Measurements from ENCODE around the gene HBG1.

HBG1 gene

DNA sequence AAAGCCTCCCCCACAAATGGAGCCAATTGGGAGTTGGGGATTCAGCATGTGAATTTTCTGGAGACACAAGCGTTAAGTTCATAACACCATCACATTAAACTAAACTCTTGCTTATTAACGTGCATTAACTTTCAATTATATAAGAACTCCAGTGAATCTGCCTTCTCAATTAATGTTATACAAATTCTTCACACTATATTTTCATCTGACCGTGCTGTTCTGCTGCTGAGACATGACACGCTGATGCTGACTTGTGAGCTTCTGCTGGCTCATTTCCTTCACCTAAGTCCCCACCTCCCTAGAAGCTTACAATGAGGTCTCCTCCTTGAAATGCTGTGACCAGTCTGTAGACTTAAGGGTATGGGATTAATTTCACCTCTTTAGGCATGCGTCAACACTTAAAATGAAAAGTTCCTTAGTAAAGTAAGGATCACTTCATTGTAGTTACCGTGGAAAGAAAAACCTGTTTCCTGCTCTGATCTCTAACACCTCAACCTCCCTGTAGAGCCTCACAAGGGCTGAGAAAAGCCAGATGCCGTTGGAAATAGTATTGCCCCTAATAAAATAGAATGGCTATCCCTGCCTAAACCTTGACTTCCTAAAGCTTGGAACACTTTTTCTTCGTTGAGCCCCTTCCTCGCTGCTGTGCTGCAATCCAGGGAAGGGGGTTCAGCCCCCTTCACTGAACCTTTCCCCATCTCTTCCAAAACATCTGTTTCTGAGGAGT is 2.7 kb upstream of the HBG1 start:
- no peak for ATAC-seq
- TF ChIP-seq GLIS3 (CRISPR knock-in tag; IDR thresholded peaks at IDR 0.05) (no peak), CSDC2 (CRISPR knock-in tag; IDR thresholded peaks at IDR 0.05) (no peak), ZFP3 (CRISPR knock-in tag; IDR thresholded peaks at IDR 0.05) (no peak), ZNF70 (CRISPR knock-in tag; IDR thresholded peaks at IDR 0.05) (no peak), ZFP30 (CRISPR knock-in tag; IDR thresholded peaks at IDR 0.05) (no peak), PPARA (CRISPR knock-in tag; IDR thresholded peaks at IDR 0.05; ENCODE audit: borderline replicate concordance) (no peak), TCF4 (CRISPR knock-in tag; IDR thresholded peaks at IDR 0.05; ENCODE audit: borderline replicate concordance) (no peak)
- TF ChIP-seq, protein P1, sequence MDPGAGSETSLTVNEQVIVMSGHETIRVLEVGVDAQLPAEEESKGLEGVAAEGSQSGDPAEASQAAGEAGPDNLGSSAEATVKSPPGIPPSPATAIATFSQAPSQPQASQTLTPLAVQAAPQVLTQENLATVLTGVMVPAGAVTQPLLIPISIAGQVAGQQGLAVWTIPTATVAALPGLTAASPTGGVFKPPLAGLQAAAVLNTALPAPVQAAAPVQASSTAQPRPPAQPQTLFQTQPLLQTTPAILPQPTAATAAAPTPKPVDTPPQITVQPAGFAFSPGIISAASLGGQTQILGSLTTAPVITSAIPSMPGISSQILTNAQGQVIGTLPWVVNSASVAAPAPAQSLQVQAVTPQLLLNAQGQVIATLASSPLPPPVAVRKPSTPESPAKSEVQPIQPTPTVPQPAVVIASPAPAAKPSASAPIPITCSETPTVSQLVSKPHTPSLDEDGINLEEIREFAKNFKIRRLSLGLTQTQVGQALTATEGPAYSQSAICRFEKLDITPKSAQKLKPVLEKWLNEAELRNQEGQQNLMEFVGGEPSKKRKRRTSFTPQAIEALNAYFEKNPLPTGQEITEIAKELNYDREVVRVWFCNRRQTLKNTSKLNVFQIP (CRISPR knock-in tag; IDR thresholded peaks at IDR 0.05; ENCODE audit: borderline replicate concordance, low read depth), result no peak
- TF ChIP-seq, protein P2, sequence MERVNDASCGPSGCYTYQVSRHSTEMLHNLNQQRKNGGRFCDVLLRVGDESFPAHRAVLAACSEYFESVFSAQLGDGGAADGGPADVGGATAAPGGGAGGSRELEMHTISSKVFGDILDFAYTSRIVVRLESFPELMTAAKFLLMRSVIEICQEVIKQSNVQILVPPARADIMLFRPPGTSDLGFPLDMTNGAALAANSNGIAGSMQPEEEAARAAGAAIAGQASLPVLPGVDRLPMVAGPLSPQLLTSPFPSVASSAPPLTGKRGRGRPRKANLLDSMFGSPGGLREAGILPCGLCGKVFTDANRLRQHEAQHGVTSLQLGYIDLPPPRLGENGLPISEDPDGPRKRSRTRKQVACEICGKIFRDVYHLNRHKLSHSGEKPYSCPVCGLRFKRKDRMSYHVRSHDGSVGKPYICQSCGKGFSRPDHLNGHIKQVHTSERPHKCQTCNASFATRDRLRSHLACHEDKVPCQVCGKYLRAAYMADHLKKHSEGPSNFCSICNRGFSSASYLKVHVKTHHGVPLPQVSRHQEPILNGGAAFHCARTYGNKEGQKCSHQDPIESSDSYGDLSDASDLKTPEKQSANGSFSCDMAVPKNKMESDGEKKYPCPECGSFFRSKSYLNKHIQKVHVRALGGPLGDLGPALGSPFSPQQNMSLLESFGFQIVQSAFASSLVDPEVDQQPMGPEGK (CRISPR knock-in tag; IDR thresholded peaks at IDR 0.05; ENCODE audit: borderline replicate concordance), result no peak

DNA sequence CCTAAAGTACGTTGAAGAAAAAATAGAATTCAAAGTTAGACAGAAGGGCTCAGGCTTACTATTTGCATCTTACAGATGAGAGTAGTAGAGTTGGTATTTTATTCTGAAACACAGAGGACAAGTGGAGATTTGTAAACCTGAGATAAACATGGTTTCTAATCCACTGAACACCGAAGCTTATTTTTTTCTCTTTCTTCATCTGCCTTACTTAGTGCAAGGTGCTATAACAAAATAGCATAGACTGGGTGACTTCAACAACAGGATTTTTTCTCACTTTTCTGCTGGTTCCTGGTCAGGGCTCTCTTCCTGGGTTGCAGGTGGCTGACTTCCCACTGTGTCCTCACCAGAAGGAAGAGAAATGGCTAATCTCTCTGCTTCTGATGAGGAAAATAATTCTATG is 2.1 kb upstream of the HBG1 start:
- TF ChIP-seq, protein P3, sequence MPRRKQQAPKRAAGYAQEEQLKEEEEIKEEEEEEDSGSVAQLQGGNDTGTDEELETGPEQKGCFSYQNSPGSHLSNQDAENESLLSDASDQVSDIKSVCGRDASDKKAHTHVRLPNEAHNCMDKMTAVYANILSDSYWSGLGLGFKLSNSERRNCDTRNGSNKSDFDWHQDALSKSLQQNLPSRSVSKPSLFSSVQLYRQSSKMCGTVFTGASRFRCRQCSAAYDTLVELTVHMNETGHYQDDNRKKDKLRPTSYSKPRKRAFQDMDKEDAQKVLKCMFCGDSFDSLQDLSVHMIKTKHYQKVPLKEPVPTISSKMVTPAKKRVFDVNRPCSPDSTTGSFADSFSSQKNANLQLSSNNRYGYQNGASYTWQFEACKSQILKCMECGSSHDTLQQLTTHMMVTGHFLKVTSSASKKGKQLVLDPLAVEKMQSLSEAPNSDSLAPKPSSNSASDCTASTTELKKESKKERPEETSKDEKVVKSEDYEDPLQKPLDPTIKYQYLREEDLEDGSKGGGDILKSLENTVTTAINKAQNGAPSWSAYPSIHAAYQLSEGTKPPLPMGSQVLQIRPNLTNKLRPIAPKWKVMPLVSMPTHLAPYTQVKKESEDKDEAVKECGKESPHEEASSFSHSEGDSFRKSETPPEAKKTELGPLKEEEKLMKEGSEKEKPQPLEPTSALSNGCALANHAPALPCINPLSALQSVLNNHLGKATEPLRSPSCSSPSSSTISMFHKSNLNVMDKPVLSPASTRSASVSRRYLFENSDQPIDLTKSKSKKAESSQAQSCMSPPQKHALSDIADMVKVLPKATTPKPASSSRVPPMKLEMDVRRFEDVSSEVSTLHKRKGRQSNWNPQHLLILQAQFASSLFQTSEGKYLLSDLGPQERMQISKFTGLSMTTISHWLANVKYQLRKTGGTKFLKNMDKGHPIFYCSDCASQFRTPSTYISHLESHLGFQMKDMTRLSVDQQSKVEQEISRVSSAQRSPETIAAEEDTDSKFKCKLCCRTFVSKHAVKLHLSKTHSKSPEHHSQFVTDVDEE (CRISPR knock-in tag; IDR thresholded peaks at IDR 0.05), result no peak
- TF ChIP-seq PPARA (CRISPR knock-in tag; IDR thresholded peaks at IDR 0.05; ENCODE audit: borderline replicate concordance), result no peak
- TF ChIP-seq ARNTL (CRISPR knock-in tag; IDR thresholded peaks at IDR 0.05; ENCODE audit: borderline replicate concordance, low read depth), result no peak
- TF ChIP-seq SNAI2 (CRISPR knock-in tag; IDR thresholded peaks at IDR 0.05), result no peak

DNA sequence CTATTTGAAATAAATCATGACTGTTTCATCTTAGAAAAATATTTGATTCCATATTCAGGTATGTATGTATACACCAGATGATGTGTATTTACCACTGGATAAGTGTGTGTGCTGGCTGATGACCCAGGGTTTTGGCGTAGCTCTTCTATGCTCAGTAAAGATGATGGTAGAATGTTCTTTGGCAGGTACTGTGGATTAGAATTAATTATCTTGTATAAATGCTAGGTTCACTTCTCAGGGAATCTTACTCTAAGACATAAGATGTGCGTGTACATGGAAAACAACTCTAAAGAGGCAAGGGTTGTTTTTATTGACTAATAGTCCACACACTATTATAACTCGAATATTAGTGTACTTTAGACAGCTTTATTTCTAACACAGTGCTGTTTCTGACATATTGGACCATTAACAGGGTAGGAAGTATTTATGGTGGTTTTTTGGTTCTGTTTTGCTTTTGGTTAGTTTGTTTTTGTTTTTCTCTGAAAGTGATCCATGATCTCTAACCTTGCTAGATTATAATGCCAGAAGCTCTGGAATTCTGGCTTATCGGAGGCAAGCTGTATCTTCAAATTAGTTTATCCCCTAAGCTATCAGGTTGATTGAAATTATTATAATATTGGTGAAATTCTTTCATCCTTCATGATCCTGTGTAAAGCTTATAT is 1.0 kb upstream of the HBG1 start:
- ATAC-seq, result no peak
- TF ChIP-seq, protein P2 (CRISPR knock-in tag; IDR thresholded peaks at IDR 0.05; ENCODE audit: borderline replicate concordance), result no peak
- TF ChIP-seq, protein P4, sequence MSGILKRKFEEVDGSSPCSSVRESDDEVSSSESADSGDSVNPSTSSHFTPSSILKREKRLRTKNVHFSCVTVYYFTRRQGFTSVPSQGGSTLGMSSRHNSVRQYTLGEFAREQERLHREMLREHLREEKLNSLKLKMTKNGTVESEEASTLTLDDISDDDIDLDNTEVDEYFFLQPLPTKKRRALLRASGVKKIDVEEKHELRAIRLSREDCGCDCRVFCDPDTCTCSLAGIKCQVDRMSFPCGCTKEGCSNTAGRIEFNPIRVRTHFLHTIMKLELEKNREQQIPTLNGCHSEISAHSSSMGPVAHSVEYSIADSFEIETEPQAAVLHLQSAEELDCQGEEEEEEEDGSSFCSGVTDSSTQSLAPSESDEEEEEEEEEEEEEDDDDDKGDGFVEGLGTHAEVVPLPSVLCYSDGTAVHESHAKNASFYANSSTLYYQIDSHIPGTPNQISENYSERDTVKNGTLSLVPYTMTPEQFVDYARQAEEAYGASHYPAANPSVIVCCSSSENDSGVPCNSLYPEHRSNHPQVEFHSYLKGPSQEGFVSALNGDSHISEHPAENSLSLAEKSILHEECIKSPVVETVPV (CRISPR knock-in tag; IDR thresholded peaks at IDR 0.05), result no peak
- TF ChIP-seq SNAI2 (CRISPR knock-in tag; IDR thresholded peaks at IDR 0.05) (no peak), GLIS3 (CRISPR knock-in tag; IDR thresholded peaks at IDR 0.05) (no peak), BACH2 (CRISPR knock-in tag; IDR thresholded peaks at IDR 0.05; ENCODE audit: borderline replicate concordance) (no peak), RARB (CRISPR knock-in tag; IDR thresholded peaks at IDR 0.05) (no peak), ZFP30 (CRISPR knock-in tag; IDR thresholded peaks at IDR 0.05) (no peak), TCF4 (CRISPR knock-in tag; IDR thresholded peaks at IDR 0.05; ENCODE audit: borderline replicate concordance) (no peak), ZFP3 (CRISPR knock-in tag; IDR thresholded peaks at IDR 0.05) (no peak), TOX (CRISPR knock-in tag; IDR thresholded peaks at IDR 0.05; ENCODE audit: borderline replicate concordance) (no peak), PPARA (CRISPR knock-in tag; IDR thresholded peaks at IDR 0.05; ENCODE audit: borderline replicate concordance) (no peak), ZNF565 (CRISPR knock-in tag; conservative IDR thresholded peaks at IDR 0.05; ENCODE audit: low read depth) (no peak), CSDC2 (CRISPR knock-in tag; IDR thresholded peaks at IDR 0.05) (no peak), OSR1 (CRISPR knock-in tag; IDR thresholded peaks at IDR 0.05) (no peak), ESRRG (CRISPR knock-in tag; IDR thresholded peaks at IDR 0.05) (no peak), ARNTL (CRISPR knock-in tag; IDR thresholded peaks at IDR 0.05; ENCODE audit: borderline replicate concordance, low read depth) (no peak)
- TF ChIP-seq, protein P3 (CRISPR knock-in tag; IDR thresholded peaks at IDR 0.05), result no peak
- TF ChIP-seq, protein P1 (CRISPR knock-in tag; IDR thresholded peaks at IDR 0.05; ENCODE audit: borderline replicate concordance, low read depth), result no peak

More for the DNA sequence above, 2.1 kb upstream of the HBG1 start:
- ATAC-seq, result no peak

Measured in SK-N-SH treated with all-trans-retinoic acid at 6 μM for 48 hours (cell line).